Panc1 (cell line): ENCODE data around the gene PCSK2.

ENCODE experiments used
- CTCF ChIP-seq: fragments of 450-650 bp; IDR thresholded peaks from 2 replicates; pipeline ENCODE4 v1.5.1; 2017; ENCODE audit warnings: mild to moderate bottlenecking
- TCF7L2 ChIP-seq: IDR thresholded peaks from 2 replicates; pipeline ENCODE4 v1.6.1; 2011; ENCODE audit warnings: mild to moderate bottlenecking, low read depth, low read length, inconsistent platforms

- no peak for TF ChIP-seq CTCF
- TF ChIP-seq TCF7L2 = no peak
These were observed 1.1 kb downstream of the PCSK2 start for GRCh38 chr20:17227669-17228623.
